Measurements from ENCODE around the gene EIPR1. TPM values are rescaled to one million over a fixed set of nuclear protein-coding genes. Genes with fewer than 3 reads are reported as not detected.
"Not testable (repeated sequence)": the region's sequence is repeated elsewhere in the genome, so short reads cannot be mapped to it uniquely, and the experiment has no call there.

EIPR1 gene
- total RNA-seq, 1 experiment from 2014 or later = 40.4 TPM

DNA sequence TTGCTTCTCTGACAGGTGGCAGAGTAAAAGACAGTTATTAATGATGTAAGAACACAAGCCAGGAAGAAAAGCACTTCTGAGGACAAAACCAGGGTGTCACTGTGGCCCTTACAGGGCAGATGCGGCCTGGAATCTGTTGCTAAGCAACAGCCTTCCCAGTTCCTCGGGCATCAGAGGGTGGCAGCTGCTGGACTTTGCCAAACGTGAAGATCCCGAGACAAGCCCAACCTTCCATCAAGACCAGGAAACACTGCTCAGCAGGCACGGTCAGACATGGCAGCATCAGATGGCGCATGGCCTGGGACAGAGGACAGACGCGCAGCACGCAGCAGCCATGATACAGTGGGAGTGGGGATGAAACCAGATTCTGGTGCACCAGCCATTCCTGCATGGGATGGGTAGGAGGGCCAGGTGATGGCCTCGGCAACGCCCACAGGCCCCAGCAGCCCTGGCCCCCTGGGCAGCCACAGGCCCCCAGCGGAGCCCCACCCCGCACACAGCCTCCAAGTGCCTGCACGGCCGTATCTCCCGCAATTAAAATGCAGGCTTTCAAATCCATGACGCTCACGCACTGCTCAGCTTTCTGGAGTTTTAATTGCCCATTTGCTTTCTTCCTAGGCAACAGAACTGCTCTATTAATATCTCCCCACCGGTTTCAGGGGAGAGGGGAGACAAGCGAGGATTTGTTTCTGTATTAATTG is 89.0 kb downstream of the EIPR1 start:
- Histone ChIP-seq H3K9ac (ENCODE audit: low read length) (no peak overlapping the region), H2AFZ (ENCODE audit: low read length) (no peak overlapping the region), H3K4me2 (ENCODE audit: low read depth, low read length, poor library complexity, severe bottlenecking) (no peak overlapping the region), H3K4me3 (ENCODE audit: low read length) (no peak overlapping the region), H4K20me1 (ENCODE audit: insufficient read depth, low read depth, low read length) (no peaks in the 10 kb centered on the region), H3K4me1 (ENCODE audit: low read length) (no peaks in the 10 kb centered on the region), H3K27ac (ENCODE audit: low read length) (no peak overlapping the region), H3K79me2 (ENCODE audit: low read length) (peaks cover 73% of the 10 kb centered on the region), H3K36me3 (ENCODE audit: insufficient read depth, low read length) (peaks cover 5% of the 10 kb centered on the region; the same call in 1 of the 2 replicates), H3K9me2 (replicated peaks; ENCODE audit: insufficient read depth, low read length) (no peaks in the 10 kb centered on the region), H3K27me3 (ENCODE audit: low read length) (no peaks in the 10 kb centered on the region), H3K9me3 (ENCODE audit: low read length) (peaks cover 14% of the 10 kb centered on the region)
- no peak for DNase-seq

DNA sequence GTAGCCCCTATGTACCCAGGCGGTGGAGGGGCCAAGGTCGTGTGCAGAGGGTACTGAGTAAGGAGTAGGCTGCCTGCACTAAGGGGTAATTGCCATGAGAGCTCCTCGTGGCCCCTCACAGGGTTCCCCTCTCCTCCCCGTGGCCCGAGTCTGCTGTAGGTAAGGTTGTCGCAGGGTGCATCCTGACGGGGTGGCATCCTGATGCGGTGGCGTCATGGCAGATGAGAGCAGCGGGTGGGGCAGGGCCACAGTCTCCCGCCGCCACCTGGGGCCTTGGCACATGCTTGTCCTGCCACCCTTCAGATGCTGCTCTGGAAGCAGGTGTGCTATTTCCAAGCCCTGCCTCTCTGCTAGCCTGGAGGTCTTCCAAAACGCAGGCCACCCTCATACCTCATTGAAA is 89.7 kb downstream of the EIPR1 start:
- peaks cover 69% of the 10 kb centered on the region for H3K79me2 ChIP-seq (ENCODE audit: low read length)
- peaks cover 5% of the 10 kb centered on the region; the same call in 1 of the 2 replicates for H3K36me3 ChIP-seq (ENCODE audit: insufficient read depth, low read length)

DNA sequence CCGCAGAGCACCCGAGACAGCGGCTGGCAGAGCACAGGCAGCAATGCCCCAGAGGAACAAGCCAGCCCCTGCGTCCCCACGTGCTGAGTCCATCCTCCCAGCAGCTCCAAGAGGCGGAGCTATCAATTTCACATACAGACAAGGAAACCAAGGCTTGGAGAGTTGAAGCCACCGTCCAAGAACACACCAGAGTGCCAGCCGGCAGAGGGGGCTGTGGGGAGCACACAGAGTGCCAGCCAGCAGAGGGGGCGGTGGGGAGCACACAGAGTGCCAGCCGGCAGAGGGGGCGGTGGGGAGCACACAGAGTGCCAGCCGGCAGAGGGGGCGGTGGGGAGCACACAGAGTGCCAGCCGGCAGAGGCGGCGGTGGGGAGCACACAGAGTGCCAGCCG is 91.0 kb downstream of the EIPR1 start:
- not testable (repeated sequence) for H3K4me2 ChIP-seq (ENCODE audit: low read depth, low read length, poor library complexity, severe bottlenecking); H3K4me1 ChIP-seq (ENCODE audit: low read length); H3K4me3 ChIP-seq (ENCODE audit: low read length); DNase-seq; H2AFZ ChIP-seq (ENCODE audit: low read length); H3K27ac ChIP-seq (ENCODE audit: low read length); H3K9me2 ChIP-seq (replicated peaks; ENCODE audit: insufficient read depth, low read length); H3K9ac ChIP-seq (ENCODE audit: low read length); H4K20me1 ChIP-seq (ENCODE audit: insufficient read depth, low read depth, low read length); H3K27me3 ChIP-seq (ENCODE audit: low read length); H3K36me3 ChIP-seq (ENCODE audit: insufficient read depth, low read length)
- peaks cover 59% of the 10 kb centered on the region for H3K79me2 ChIP-seq (ENCODE audit: low read length)
- H3K9me3 ChIP-seq (ENCODE audit: low read length) = peaks cover 14% of the 10 kb centered on the region

More for the DNA sequence above, 89.7 kb downstream of the EIPR1 start:
- no peak for DNase-seq
- H2AFZ ChIP-seq (ENCODE audit: low read length) = no peak overlapping the region
- H4K20me1 ChIP-seq (ENCODE audit: insufficient read depth, low read depth, low read length) = no peaks in the 10 kb centered on the region
- peaks cover 14% of the 10 kb centered on the region for H3K9me3 ChIP-seq (ENCODE audit: low read length)
- H3K4me1 ChIP-seq (ENCODE audit: low read length) = no peaks in the 10 kb centered on the region
- no peak overlapping the region for H3K9ac ChIP-seq (ENCODE audit: low read length)
- no peaks in the 10 kb centered on the region for H3K9me2 ChIP-seq (replicated peaks; ENCODE audit: insufficient read depth, low read length)
- H3K27ac ChIP-seq (ENCODE audit: low read length) = no peak overlapping the region
- H3K27me3 ChIP-seq (ENCODE audit: low read length) = no peaks in the 10 kb centered on the region
- H3K4me3 ChIP-seq (ENCODE audit: low read length) = no peak overlapping the region
- no peak overlapping the region for H3K4me2 ChIP-seq (ENCODE audit: low read depth, low read length, poor library complexity, severe bottlenecking)

DNA sequence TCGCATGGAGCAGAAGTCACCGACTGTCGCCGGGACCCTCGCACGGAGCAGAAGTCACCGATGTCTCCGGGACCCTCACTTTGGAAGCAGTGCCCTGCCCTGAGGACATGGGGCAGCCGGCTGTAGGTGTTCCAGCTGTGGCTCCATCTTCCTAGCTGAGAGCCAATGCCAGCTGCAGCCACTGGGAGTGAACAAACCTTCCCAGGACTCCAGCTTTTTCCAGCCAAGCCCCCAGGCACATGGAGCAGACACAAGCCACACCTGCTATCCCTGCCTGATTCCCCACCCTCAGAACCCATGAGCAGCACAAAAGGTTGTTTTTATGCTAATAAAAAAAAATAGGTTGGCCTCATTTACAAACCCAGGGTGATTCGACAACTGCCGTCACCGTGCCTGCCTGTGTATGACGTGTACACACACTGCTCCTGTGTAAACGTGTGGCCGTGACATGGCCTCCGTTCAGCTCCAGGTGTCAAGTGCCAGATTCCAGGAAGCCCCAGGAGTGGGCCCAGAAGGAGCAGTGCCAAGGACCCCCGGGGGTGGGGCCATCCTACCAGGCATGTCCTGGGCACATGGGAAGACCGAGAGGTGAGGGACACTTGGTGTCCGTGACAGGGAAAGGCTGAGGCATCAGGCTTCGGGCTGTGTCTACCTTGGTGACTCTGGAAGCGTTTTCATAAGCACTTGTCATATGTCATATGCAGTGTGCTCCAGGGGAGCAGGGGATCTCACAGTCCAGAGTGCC is 91.5 kb downstream of the EIPR1 start:
- no peaks in the 10 kb centered on the region for H3K27me3 ChIP-seq (ENCODE audit: low read length)
- no peaks in the 10 kb centered on the region for H3K4me1 ChIP-seq (ENCODE audit: low read length)
- peaks cover 14% of the 10 kb centered on the region for H3K9me3 ChIP-seq (ENCODE audit: low read length)
- H2AFZ ChIP-seq (ENCODE audit: low read length) = no peak overlapping the region
- no peak overlapping the region for H3K4me3 ChIP-seq (ENCODE audit: low read length)
- no peak overlapping the region for H3K9ac ChIP-seq (ENCODE audit: low read length)
- no peaks in the 10 kb centered on the region for H3K9me2 ChIP-seq (replicated peaks; ENCODE audit: insufficient read depth, low read length)
- peaks cover 5% of the 10 kb centered on the region; the same call in 1 of the 2 replicates for H3K36me3 ChIP-seq (ENCODE audit: insufficient read depth, low read length)
- H3K27ac ChIP-seq (ENCODE audit: low read length) = no peak overlapping the region
- no peak overlapping the region for H3K4me2 ChIP-seq (ENCODE audit: low read depth, low read length, poor library complexity, severe bottlenecking)
- H4K20me1 ChIP-seq (ENCODE audit: insufficient read depth, low read depth, low read length) = no peaks in the 10 kb centered on the region
- H3K79me2 ChIP-seq (ENCODE audit: low read length) = peaks cover 57% of the 10 kb centered on the region
- no peak for DNase-seq

DNA sequence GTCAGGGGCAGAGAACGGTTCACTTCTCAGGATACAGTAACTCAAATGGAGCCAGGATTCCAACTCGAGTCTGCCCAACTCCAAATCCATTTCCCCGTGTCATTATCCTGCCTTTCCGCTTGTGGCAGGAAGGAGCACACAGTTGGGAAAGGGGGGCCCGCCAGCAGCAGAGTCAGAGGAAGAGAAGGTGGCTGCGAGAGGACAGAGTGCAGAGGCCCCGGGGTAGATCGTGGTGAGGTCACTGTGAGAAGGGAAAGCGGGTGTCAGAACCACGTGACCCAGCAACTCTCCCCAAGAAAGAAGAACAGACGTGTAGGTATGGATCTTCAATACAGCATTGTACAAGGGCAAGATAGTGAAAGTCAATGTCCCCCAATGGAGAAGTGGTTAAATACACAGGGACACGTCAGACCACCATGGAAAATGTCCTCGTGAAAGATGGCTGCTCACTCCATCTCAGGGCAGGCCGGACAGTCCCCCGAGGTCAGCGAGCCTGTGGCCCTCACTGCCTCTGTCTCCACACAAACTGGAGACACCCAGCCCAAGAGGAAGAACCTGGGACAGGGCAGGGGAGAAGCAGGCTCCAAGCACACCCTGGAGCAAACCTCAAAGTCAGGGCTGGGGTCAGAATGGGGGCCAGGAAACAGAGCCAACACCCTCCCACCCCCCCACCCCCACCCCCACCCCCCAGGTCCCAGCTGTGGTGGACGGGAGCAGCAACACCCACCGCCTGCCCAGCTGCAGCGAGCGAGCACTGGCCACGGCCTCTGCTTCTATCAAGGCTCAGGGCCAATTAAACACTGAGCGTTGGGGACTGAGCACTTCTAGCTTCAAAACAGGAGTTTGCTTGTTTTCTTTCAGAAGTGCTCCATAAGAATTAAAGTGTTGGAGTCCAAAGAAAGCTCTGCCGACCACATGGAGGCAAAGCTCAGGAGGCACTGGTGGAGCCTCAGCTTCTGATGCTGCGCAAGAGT is 92.7 kb downstream of the EIPR1 start:
- Histone ChIP-seq H3K4me1 (ENCODE audit: low read length) (no peaks in the 10 kb centered on the region), H3K9me3 (ENCODE audit: low read length) (peaks cover 8% of the 10 kb centered on the region; the same call in 1 of the 2 replicates), H2AFZ (ENCODE audit: low read length) (no peak overlapping the region), H3K4me2 (ENCODE audit: low read depth, low read length, poor library complexity, severe bottlenecking) (no peak overlapping the region), H3K4me3 (ENCODE audit: low read length) (no peak overlapping the region), H3K9ac (ENCODE audit: low read length) (no peak overlapping the region), H3K27ac (ENCODE audit: low read length) (no peak overlapping the region), H4K20me1 (ENCODE audit: insufficient read depth, low read depth, low read length) (no peaks in the 10 kb centered on the region), H3K27me3 (ENCODE audit: low read length) (no peaks in the 10 kb centered on the region), H3K79me2 (ENCODE audit: low read length) (peaks cover 46% of the 10 kb centered on the region), H3K36me3 (ENCODE audit: insufficient read depth, low read length) (peaks cover 4% of the 10 kb centered on the region; the same call in 1 of the 2 replicates), H3K9me2 (replicated peaks; ENCODE audit: insufficient read depth, low read length) (no peaks in the 10 kb centered on the region)
- no peak for DNase-seq

DNA sequence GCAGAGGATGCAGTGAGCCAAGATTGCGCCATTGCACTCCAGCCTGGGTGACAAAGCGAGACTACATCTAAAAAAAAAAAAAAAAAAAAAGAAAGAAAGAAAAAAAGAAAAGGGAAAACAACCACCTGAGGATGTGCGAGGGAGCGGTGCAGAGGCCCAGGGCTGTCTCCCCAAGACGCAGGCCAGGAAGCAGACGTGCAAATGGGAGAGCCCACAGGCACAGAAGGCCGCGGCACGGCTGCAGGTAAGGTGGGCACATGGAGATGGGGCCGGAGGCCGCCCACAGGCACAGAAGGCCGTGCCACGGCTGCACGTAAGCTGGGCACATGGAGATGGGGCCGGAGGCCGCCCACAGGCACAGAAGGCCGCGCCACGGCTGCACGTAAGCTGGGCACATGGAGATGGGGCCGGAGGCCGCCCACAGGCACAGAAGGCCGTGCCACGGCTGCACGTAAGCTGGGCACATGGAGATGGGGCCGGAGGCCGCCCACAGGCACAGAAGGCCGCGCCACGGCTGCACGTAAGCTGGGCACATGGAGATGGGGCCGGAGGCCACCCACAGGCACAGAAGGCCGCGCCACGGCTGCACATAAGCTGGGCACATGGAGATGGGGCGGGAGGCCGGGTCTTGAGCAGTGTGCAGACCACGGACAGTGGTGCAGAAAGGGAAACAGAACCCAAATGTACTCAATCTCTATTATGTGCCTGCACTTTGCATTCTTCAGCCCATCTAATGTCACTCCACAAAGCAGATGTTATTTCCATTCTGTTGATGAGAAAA is 93.6 kb downstream of the EIPR1 start:
- H3K9me2 ChIP-seq (replicated peaks; ENCODE audit: insufficient read depth, low read length); DNase-seq; H2AFZ ChIP-seq (ENCODE audit: low read length); H3K27me3 ChIP-seq (ENCODE audit: low read length); H3K4me3 ChIP-seq (ENCODE audit: low read length); H3K4me1 ChIP-seq (ENCODE audit: low read length); H4K20me1 ChIP-seq (ENCODE audit: insufficient read depth, low read depth, low read length); H3K36me3 ChIP-seq (ENCODE audit: insufficient read depth, low read length); H3K4me2 ChIP-seq (ENCODE audit: low read depth, low read length, poor library complexity, severe bottlenecking); H3K9me3 ChIP-seq (ENCODE audit: low read length); H3K9ac ChIP-seq (ENCODE audit: low read length); H3K27ac ChIP-seq (ENCODE audit: low read length): not testable (repeated sequence)
- peaks cover 37% of the 10 kb centered on the region for H3K79me2 ChIP-seq (ENCODE audit: low read length)

DNA sequence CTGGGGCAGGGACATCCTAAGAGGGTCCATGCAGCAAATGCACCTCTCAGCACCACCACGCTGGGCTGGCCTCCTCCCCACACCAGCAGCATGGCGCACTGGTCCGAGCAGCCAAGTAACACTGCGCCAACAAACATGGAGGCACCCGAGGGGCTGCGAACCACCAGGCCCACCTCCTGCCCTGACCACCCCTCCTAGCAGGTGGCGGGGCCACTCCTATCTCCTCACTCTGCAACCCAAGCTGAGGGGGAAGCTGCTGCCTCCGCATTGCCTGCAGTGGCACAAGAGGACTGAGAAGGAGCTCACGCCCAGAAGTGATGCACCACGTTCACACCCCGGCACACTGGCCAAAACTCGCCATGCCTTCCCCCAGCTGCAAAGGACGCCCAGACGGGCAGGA is 94.4 kb downstream of the EIPR1 start:
- Histone ChIP-seq H3K36me3 (ENCODE audit: insufficient read depth, low read length) (0 out of 2 replicates have a peak, but pooled peaks cover 4% of the 10 kb centered on the region), H3K4me1 (ENCODE audit: low read length) (no peaks in the 10 kb centered on the region), H3K9ac (ENCODE audit: low read length) (no peak overlapping the region), H3K27me3 (ENCODE audit: low read length) (no peaks in the 10 kb centered on the region), H3K9me2 (replicated peaks; ENCODE audit: insufficient read depth, low read length) (no peaks in the 10 kb centered on the region), H2AFZ (ENCODE audit: low read length) (no peak overlapping the region), H3K79me2 (ENCODE audit: low read length) (peaks cover 38% of the 10 kb centered on the region), H4K20me1 (ENCODE audit: insufficient read depth, low read depth, low read length) (no peaks in the 10 kb centered on the region), H3K4me3 (ENCODE audit: low read length) (no peak overlapping the region), H3K9me3 (ENCODE audit: low read length) (peaks cover 2% of the 10 kb centered on the region; the same call in 1 of the 2 replicates), H3K27ac (ENCODE audit: low read length) (no peak overlapping the region), H3K4me2 (ENCODE audit: low read depth, low read length, poor library complexity, severe bottlenecking) (no peak overlapping the region)
- DNase-seq = no peak
